Mesendoderm (in vitro differentiated cells): ENCODE data around the gene GDAP2.
A peak's percentile ranks its signal among the peaks of the same experiment; 100 is the strongest.

Experiments used
- DNase-seq: peaks from one replicate; pipeline ENCODE4 v3.0.0; 2013
- H2AK5ac ChIP-seq: 2 replicates; pipeline ENCODE4 v1.6.1; 2013; ENCODE audit warnings: low read length, inconsistent platforms
- H2BK120ac ChIP-seq: 2 replicates; pipeline ENCODE4 v1.6.1; 2013; ENCODE audit warnings: low read depth, mild to moderate bottlenecking, low read length, moderate library complexity, mixed read lengths
- H2BK15ac ChIP-seq: replicated peaks from 2 replicates; pipeline ENCODE4 v1.6.1; 2013; ENCODE audit warnings: low read depth, mild to moderate bottlenecking, moderate library complexity
- H2BK5ac ChIP-seq: 2 replicates; pipeline ENCODE4 v1.6.1; 2013; ENCODE audit warnings: low read length, inconsistent platforms
- H3K18ac ChIP-seq: 2 replicates; pipeline ENCODE4 v1.6.1; 2013; ENCODE audit warnings: mild to moderate bottlenecking, low read length, mixed read lengths
- H3K23ac ChIP-seq: one replicate; pipeline ENCODE4 v1.6.1; 2013; ENCODE audit warnings: low read length
- H3K27ac ChIP-seq: 2 replicates; pipeline ENCODE4 v1.5.1; 2013; ENCODE audit warnings: low read depth, mild to moderate bottlenecking, inconsistent platforms, low read length, moderate library complexity
- H3K27me3 ChIP-seq: 2 replicates; pipeline ENCODE4 v1.6.1; 2013; ENCODE audit warnings: low read length, control low read depth, mild to moderate bottlenecking, inconsistent platforms; ENCODE audit not compliant: insufficient read depth, poor library complexity
- H3K36me3 ChIP-seq: 2 replicates; pipeline ENCODE4 v1.6.1; 2013; ENCODE audit warnings: low read length, inconsistent platforms; ENCODE audit not compliant: control insufficient read depth, insufficient read depth
- H3K4ac ChIP-seq: one replicate; pipeline ENCODE4 v1.6.1; 2013; ENCODE audit warnings: low read depth, mild to moderate bottlenecking, low read length, moderate library complexity
- H3K4me1 ChIP-seq: 2 replicates; pipeline ENCODE4 v1.6.1; 2013; ENCODE audit warnings: low read depth, low read length, inconsistent platforms; ENCODE audit not compliant: control insufficient read depth
- H3K4me2 ChIP-seq: 2 replicates; pipeline ENCODE4 v1.6.1; 2013; ENCODE audit warnings: low read length
- H3K4me3 ChIP-seq: 2 replicates; pipeline ENCODE4 v1.5.1; 2013; ENCODE audit warnings: mild to moderate bottlenecking, low read length
- H3K56ac ChIP-seq: one replicate; pipeline ENCODE4 v1.6.1; 2013; ENCODE audit warnings: low read length
- H3K79me1 ChIP-seq: 2 replicates; pipeline ENCODE4 v1.6.1; 2013; ENCODE audit warnings: low read length, inconsistent platforms
- H3K79me2 ChIP-seq: 2 replicates; pipeline ENCODE4 v1.6.1; 2013; ENCODE audit warnings: mild to moderate bottlenecking, low read length; ENCODE audit not compliant: control insufficient read depth, insufficient read depth
- H3K9ac ChIP-seq: 2 replicates; pipeline ENCODE4 v1.6.1; 2013; ENCODE audit warnings: low read length, inconsistent platforms
- H4K5ac ChIP-seq: one replicate; pipeline ENCODE4 v1.6.1; 2013; ENCODE audit warnings: low read length
- H4K8ac ChIP-seq: one replicate; pipeline ENCODE4 v1.6.1; 2013; ENCODE audit warnings: low read depth, mild to moderate bottlenecking, control low read depth, low read length, moderate library complexity
- WGBS: extraction: QIAGEN DNeasy Blood & Tissue Kit; methylation state at CpG from one replicate; pipeline ENCODE4 v1.1.7; 2013; ENCODE audit warnings: low lambda C conversion rate, missing lambda C conversion rate; ENCODE audit not compliant: insufficient coverage; ENCODE audit errors: extremely low coverage; 5-methylcytosine and 5-hydroxymethylcytosine counted together

Gene GDAP2

GRCh38 chr1:117860896-117861610 is 68.4 kb downstream of the GDAP2 start:
- no peak overlapping the region for H4K8ac ChIP-seq
- H3K56ac ChIP-seq, result no peak overlapping the region
- H3K27me3 ChIP-seq, result no peaks in the 10 kb centered on the region
- H3K36me3 ChIP-seq, result no peaks in the 10 kb centered on the region
- no peak overlapping the region for H2BK15ac ChIP-seq
- no peak overlapping the region for H2BK5ac ChIP-seq
- H3K18ac ChIP-seq, result no peak overlapping the region
- no peaks in the 10 kb centered on the region for H3K79me2 ChIP-seq
- H4K5ac ChIP-seq, result no peak overlapping the region
- H3K4ac ChIP-seq, result no peak overlapping the region
- no peak overlapping the region for H3K4me2 ChIP-seq
- H3K79me1 ChIP-seq, result no peaks in the 10 kb centered on the region
- no CpG with 5 or more reads among the region's 2 CpGs for WGBS
- no peak overlapping the region for H3K27ac ChIP-seq
- H3K4me3 ChIP-seq, result no peak overlapping the region
- H3K9ac ChIP-seq, result no peak overlapping the region
- H2AK5ac ChIP-seq, result no peak overlapping the region
- no peaks in the 10 kb centered on the region for H3K4me1 ChIP-seq
- H2BK120ac ChIP-seq, result no peak overlapping the region
- DNase-seq, result no peak
- no peak overlapping the region for H3K23ac ChIP-seq

- Histone ChIP-seq H3K23ac (no peak overlapping the region), H3K79me2 (no peaks in the 10 kb centered on the region), H3K4ac (no peak overlapping the region), H4K5ac (no peak overlapping the region), H3K4me3 (no peak overlapping the region), H2AK5ac (no peak overlapping the region), H3K79me1 (no peaks in the 10 kb centered on the region), H3K9ac (no peak overlapping the region), H3K18ac (no peak overlapping the region), H3K27me3 (no peaks in the 10 kb centered on the region), H3K4me1 (no peaks in the 10 kb centered on the region), H3K27ac (no peak overlapping the region), H2BK5ac (no peak overlapping the region), H2BK120ac (no peak overlapping the region), H4K8ac (no peak overlapping the region), H3K36me3 (no peaks in the 10 kb centered on the region), H3K4me2 (no peak overlapping the region), H3K56ac (no peak overlapping the region), H2BK15ac (no peak overlapping the region)
- DNase-seq, result no peak
- no CpG with 5 or more reads among the region's 4 CpGs for WGBS
Observed at GRCh38 chr1:117859901-117860300, 69.5 kb downstream of the GDAP2 start.

- no CpG with 5 or more reads among the region's 3 CpGs for WGBS
- H3K27me3 ChIP-seq, result no peaks in the 10 kb centered on the region
- peak; percentile 76 for DNase-seq
- no peak overlapping the region for H2AK5ac ChIP-seq
- no peaks in the 10 kb centered on the region for H3K79me1 ChIP-seq
- no peaks in the 10 kb centered on the region for H3K79me2 ChIP-seq
- H2BK120ac ChIP-seq, result no peak overlapping the region
- no peak overlapping the region for H4K8ac ChIP-seq
- no peaks in the 10 kb centered on the region for H3K36me3 ChIP-seq
- no peak overlapping the region for H3K9ac ChIP-seq
- no peak overlapping the region for H4K5ac ChIP-seq
- no peak overlapping the region for H3K4me2 ChIP-seq
- no peak overlapping the region for H2BK5ac ChIP-seq
- H3K56ac ChIP-seq, result no peak overlapping the region
- no peak overlapping the region for H2BK15ac ChIP-seq
- no peak overlapping the region for H3K23ac ChIP-seq
- H3K27ac ChIP-seq, result no peak overlapping the region
- H3K4me3 ChIP-seq, result no peak overlapping the region
- no peaks in the 10 kb centered on the region for H3K4me1 ChIP-seq
- H3K18ac ChIP-seq, result no peak overlapping the region
- H3K4ac ChIP-seq, result no peak overlapping the region
Observed at GRCh38 chr1:117857418-117857817, 72.0 kb downstream of the GDAP2 start.

GRCh38 chr1:117852853-117853553 is 76.4 kb downstream of the GDAP2 start:
- H3K27me3 ChIP-seq, result no peaks in the 10 kb centered on the region
- no peak overlapping the region for H3K4me2 ChIP-seq
- H3K18ac ChIP-seq, result no peak overlapping the region
- no peak overlapping the region for H3K27ac ChIP-seq
- no peaks in the 10 kb centered on the region for H3K79me1 ChIP-seq
- no peak overlapping the region for H2AK5ac ChIP-seq
- H3K56ac ChIP-seq, result no peak overlapping the region
- no peaks in the 10 kb centered on the region for H3K4me1 ChIP-seq
- H3K9ac ChIP-seq, result no peak overlapping the region
- no peaks in the 10 kb centered on the region for H3K79me2 ChIP-seq
- no peak overlapping the region for H4K5ac ChIP-seq
- H3K4ac ChIP-seq, result no peak overlapping the region
- H2BK15ac ChIP-seq, result no peak overlapping the region
- no peak overlapping the region for H4K8ac ChIP-seq
- no peak overlapping the region for H3K4me3 ChIP-seq
- DNase-seq, result no peak
- no peaks in the 10 kb centered on the region for H3K36me3 ChIP-seq
- H3K23ac ChIP-seq, result no peak overlapping the region
- H2BK5ac ChIP-seq, result no peak overlapping the region
- WGBS, result no CpG with 5 or more reads among the region's 1 CpG
- H2BK120ac ChIP-seq, result no peak overlapping the region

GRCh38 chr1:117851687-117852086 is 77.7 kb downstream of the GDAP2 start:
- WGBS, result no CpG with 5 or more reads among the region's 2 CpGs
- no peak overlapping the region for H3K4ac ChIP-seq

More at GRCh38 chr1:117851687-117852086, 77.7 kb downstream of the GDAP2 start:
- no peak overlapping the region for H2BK5ac ChIP-seq
- no peak overlapping the region for H3K18ac ChIP-seq
- no peaks in the 10 kb centered on the region for H3K79me2 ChIP-seq
- no peak overlapping the region for H2BK15ac ChIP-seq
- no peaks in the 10 kb centered on the region for H3K36me3 ChIP-seq
- no peak overlapping the region for H3K56ac ChIP-seq
- no peak overlapping the region for H3K4me3 ChIP-seq
- H3K27me3 ChIP-seq, result no peaks in the 10 kb centered on the region
- no peak for DNase-seq
- no peak overlapping the region for H4K8ac ChIP-seq
- H3K23ac ChIP-seq, result no peak overlapping the region
- H4K5ac ChIP-seq, result no peak overlapping the region
- no peak overlapping the region for H2AK5ac ChIP-seq
- no peaks in the 10 kb centered on the region for H3K79me1 ChIP-seq
- H3K4me1 ChIP-seq, result no peaks in the 10 kb centered on the region
- H2BK120ac ChIP-seq, result no peak overlapping the region
- H3K4me2 ChIP-seq, result no peak overlapping the region
- no peak overlapping the region for H3K27ac ChIP-seq
- no peak overlapping the region for H3K9ac ChIP-seq
